ENCODE measurements around the gene SLC7A6OS.

SLC7A6OS gene

DNA sequence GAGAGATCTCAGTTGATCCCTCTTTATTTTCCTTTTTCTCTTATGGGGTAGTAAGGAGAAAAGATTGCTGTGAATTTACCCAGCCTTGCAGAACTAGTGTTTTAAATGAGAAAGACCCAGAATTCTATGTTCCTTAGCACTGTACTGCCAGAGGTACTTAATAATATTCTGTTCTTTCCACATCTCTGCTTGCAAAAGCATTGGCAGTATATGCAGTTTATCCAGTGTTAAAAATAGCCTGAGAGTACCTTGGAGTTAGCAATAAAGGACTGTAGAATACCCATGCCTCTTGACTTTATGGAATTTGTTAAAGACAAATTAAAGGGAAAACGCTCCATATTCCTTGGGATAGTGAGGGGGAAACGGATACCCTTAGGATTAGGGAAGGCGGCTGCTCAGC lies 34.5 kb downstream of the SLC7A6OS start:
- DNase-seq (ENCODE audit: extremely low read depth, low read depth) = no peak
- TF ChIP-seq, protein P1, sequence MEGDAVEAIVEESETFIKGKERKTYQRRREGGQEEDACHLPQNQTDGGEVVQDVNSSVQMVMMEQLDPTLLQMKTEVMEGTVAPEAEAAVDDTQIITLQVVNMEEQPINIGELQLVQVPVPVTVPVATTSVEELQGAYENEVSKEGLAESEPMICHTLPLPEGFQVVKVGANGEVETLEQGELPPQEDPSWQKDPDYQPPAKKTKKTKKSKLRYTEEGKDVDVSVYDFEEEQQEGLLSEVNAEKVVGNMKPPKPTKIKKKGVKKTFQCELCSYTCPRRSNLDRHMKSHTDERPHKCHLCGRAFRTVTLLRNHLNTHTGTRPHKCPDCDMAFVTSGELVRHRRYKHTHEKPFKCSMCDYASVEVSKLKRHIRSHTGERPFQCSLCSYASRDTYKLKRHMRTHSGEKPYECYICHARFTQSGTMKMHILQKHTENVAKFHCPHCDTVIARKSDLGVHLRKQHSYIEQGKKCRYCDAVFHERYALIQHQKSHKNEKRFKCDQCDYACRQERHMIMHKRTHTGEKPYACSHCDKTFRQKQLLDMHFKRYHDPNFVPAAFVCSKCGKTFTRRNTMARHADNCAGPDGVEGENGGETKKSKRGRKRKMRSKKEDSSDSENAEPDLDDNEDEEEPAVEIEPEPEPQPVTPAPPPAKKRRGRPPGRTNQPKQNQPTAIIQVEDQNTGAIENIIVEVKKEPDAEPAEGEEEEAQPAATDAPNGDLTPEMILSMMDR (IDR thresholded peaks at IDR 0.05; ENCODE audit: low read depth, low read length) = no peak

DNA sequence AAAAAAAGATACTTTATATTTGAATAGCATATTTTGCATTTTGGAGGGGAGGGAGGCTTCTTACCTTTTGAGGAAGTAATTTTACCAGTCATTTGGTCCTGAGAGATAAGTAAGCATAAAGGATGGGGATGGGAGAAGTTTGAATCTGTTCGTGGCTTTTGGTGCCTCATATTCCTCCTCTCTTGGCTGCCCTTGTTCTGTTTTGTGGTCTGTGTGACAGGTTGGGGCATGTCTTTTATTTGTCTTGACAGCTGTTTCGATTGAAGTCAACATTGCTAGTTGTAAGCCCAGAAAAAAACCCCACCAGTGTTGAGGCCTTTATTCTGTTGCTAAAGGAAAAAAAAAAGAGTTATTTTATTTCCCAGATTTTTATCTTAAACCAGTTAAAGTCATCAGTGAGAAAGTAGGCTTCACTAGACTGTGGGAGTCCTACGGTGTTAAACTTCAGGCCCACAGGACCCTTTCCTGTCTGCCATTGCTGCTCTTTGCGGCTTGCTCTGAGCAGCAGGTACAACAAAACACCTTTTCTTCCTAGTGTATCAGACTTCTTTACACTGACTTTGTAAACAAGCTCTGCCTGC lies 35.0 kb downstream of the SLC7A6OS start:
- TF ChIP-seq, protein P1 (IDR thresholded peaks at IDR 0.05; ENCODE audit: low read depth, low read length) = no peak
- no peak for DNase-seq (ENCODE audit: extremely low read depth, low read depth)

DNA sequence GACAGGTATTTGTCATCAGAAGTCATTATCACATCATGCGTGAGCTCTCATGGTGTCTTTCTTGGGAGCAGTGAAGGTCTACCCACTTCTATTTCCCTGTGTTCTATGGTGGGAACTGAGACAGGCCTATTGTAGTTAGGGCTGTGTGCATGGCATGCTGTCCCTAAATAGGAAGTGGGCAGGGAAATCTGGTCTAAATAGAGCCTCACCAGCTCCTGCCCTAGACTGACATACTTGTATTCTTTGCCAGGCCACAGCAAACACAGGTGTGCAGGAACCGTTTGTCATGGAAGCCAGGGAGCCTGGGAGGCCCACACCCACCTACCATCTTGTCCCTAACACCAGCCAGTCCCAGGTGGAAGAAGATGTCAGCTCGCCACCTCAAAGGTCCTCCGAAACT lies 36.3 kb downstream of the SLC7A6OS start:
- DNase-seq (ENCODE audit: extremely low read depth, low read depth) = no peak
- TF ChIP-seq, protein P1 (IDR thresholded peaks at IDR 0.05; ENCODE audit: low read depth, low read length) = no peak

DNA sequence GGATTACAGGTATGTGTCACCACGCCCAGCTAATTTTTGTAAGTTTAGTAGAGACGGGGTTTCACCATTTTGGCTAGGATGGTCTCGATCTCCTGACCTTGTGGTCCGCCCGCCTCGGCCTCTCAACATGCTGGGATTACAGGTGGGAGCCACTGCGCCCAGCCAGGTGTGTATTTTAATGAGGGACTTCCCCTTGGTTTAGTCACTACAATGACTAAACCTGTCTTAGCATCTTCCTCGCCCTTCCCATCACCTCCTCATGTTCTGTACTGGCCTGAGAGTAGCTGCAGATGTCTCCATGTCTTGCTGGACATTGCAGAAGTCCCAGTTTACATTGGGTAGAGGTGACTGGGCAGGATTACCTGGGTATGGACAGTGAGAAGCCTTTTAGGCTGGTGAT lies 36.9 kb downstream of the SLC7A6OS start:
- no peak for DNase-seq (ENCODE audit: extremely low read depth, low read depth)
- TF ChIP-seq, protein P1 (IDR thresholded peaks at IDR 0.05; ENCODE audit: low read depth, low read length) = no peak

DNA sequence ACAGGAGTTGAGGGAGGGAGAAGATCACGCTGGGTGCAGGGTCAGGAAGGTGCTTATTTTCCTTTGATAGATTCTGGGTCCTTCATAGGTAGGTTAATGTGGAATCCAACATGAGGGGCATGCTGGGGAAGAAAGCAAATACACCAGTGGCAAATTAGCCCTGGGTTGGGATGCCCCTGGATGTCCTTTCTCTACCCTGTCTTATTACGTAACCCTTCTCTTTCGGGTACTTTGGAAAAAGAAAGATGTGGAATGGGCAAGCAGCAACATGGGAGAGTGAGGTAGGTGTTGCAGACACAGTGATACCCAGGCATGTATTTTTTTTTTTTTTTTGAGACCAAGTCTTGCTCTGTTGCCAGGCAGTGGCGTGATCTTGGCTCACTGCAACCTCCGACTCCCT lies 37.3 kb downstream of the SLC7A6OS start:
- TF ChIP-seq, protein P1 (IDR thresholded peaks at IDR 0.05; ENCODE audit: low read depth, low read length) = no peak
- DNase-seq (ENCODE audit: extremely low read depth, low read depth) = no peak

DNA sequence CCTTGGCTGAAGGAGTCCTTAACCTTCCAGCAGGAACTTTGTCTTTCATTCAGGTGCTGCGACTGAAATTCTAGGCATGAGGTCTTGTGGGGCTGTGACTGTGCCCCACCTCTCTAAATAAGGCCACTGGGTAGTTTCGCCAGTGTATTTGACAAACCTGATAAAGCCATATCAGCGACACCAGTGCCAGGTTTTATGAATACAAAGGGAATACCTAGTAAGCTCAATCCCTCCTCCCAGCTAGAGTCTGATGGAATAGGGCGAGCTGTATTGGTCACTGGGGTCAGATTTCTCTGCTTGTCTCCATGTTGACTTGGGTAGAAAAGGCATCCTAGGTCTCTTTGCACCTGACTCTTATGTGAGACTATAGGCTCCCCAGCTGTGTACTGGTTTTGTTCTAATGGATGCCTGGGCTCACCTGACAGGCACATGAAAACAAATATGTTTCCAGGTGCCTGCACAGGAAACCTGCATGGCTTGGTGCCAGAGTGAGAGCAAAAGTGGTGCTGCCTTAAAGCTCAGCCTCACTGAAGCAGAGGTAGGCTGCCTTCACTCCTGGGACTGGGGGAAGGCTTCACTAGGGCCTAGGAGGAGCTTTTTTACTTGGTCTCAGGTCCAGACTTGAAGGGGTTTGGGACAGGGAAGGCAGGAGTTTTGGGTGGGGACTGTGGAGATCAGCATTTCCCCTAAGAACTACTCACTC lies 38.1 kb downstream of the SLC7A6OS start:
- DNase-seq (ENCODE audit: extremely low read depth, low read depth) = no peak
- TF ChIP-seq, protein P1 (IDR thresholded peaks at IDR 0.05; ENCODE audit: low read depth, low read length) = no peak

DNA sequence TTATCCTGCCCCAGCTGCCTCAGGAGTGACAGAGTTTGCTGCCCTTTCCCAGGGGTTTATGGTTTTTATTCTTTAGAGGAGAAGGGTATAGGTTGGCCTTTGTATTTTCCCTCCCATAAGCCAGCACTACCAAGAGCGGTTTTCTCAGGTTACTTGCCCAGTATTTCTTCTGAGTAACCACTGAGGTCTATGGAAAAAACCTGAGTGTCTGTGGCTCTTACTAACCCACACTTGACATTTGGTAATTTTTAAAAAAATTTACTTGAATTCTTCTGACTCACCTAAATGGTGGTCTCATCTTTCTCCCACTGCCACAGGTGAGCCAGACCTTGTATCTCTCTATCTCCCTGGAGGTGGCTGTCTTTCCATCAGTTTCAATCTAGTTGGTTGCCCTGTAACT lies 40.4 kb downstream of the SLC7A6OS start:
- TF ChIP-seq, protein P1 (IDR thresholded peaks at IDR 0.05; ENCODE audit: low read depth, low read length) = no peak
- DNase-seq (ENCODE audit: extremely low read depth, low read depth) = no peak

All from AG09319 (cell line).